Endothelial cell of umbilical vein (primary cell): ENCODE results near the gene CHMP6. TPM values are rescaled to one million over a fixed set of nuclear protein-coding genes. Genes with fewer than 3 reads are reported as not detected.
A peak's percentile ranks its signal among the peaks of the same experiment; 100 is the strongest.

Experiments used
- BruUV-seq: library from RNA; stranded (reverse); fragments of 400-500 nt; replicated peaks from 2 replicates; lab custom pipeline; 2021; lab: Mats Ljungman, UMichigan
- CTCF ChIA-PET: fragments of 300-600, 350-600 bp; sonication (Branson Sonifier 250); formaldehyde crosslinking; loops from one replicate; lab custom pipeline; 2021; ENCODE audit warnings: antibody characterized with exemption, inconsistent platforms; lab: Charles Lee
- POLR2A ChIA-PET: fragments of 300-600, 350-600 bp; sonication (Branson Sonifier 250); formaldehyde crosslinking; loops from one replicate; lab custom pipeline; 2021; ENCODE audit warnings: antibody characterized with exemption, inconsistent platforms; lab: Charles Lee
- DNase-seq: peaks from one replicate; pipeline ENCODE4 v3.0.0-alpha.2; 2011; ENCODE audit warnings: low read depth, low spot score
- FAIRE-seq: peaks from 2 replicates; lab custom pipeline; 2011; peaks lifted over from hg19 to GRCh38; lab: Jason Lieb, UNC
- H2AFZ ChIP-seq: 2 replicates; pipeline ENCODE4 v1.6.0; 2012; ENCODE audit warnings: low read depth, low read length, control low read depth, inconsistent platforms
- H3K27ac ChIP-seq: 2 replicates; pipeline ENCODE4 v1.5.1; 2011; ENCODE audit warnings: low read depth, mild to moderate bottlenecking, control low read depth, low read length, moderate library complexity; ENCODE audit not compliant: insufficient read depth
- H3K27me3 ChIP-seq, 2 experiments: 2 replicates each; pipeline versions ENCODE4 v1.6.0 to v1.6.1; 2011; ENCODE audit warnings: low read length in 2 of 2, mixed read lengths in 1 of 2; ENCODE audit not compliant: control insufficient read depth in 2 of 2, insufficient read depth in 2 of 2
- H3K36me3 ChIP-seq, 2 experiments: 2 replicates in 1 of 2; 3 replicates in 1 of 2; pipeline ENCODE4 v1.5.1; 2011; ENCODE audit warnings: low read length in 2 of 2, mild to moderate bottlenecking in 1 of 2, moderate library complexity in 1 of 2; ENCODE audit not compliant: control insufficient read depth in 2 of 2, insufficient read depth in 2 of 2; ENCODE audit errors: extremely low read depth in 1 of 2
- H3K4me1 ChIP-seq: 3 replicates; pipeline ENCODE4 v1.5.1; 2011; ENCODE audit warnings: mild to moderate bottlenecking, low read length; ENCODE audit not compliant: control insufficient read depth, insufficient read depth; ENCODE audit errors: extremely low read depth
- H3K4me2 ChIP-seq: 2 replicates; pipeline ENCODE4 v1.6.1; 2011; ENCODE audit warnings: low read length, control low read depth, mixed read lengths; ENCODE audit not compliant: insufficient read depth
- H3K4me3 ChIP-seq, 3 experiments: fragments of 200-600 bp in 1 of 3; sonication (generic), shearing (Covaris generic) in 1 of 3; replicated peaks in 1 of 3; 2 replicates each; pipeline ENCODE4 v1.5.1; 2011 to 2016; ENCODE audit warnings: control low read depth in 3 of 3, low read length in 3 of 3, mild to moderate bottlenecking in 2 of 3, inconsistent platforms in 1 of 3, low read depth in 1 of 3, moderate library complexity in 1 of 3; ENCODE audit not compliant: insufficient read depth in 1 of 3
- H3K79me2 ChIP-seq: 2 replicates; pipeline ENCODE4 v1.6.0; 2012; ENCODE audit warnings: low read length, inconsistent platforms; ENCODE audit not compliant: control insufficient read depth, insufficient read depth
- H3K9ac ChIP-seq: replicated peaks from 2 replicates; pipeline ENCODE3; 2011; ENCODE audit warnings: low read length, control low read depth; ENCODE audit not compliant: insufficient read depth; ENCODE audit errors: extremely low read depth
- H3K9me1 ChIP-seq: replicated peaks from 3 replicates; pipeline ENCODE4 v1.6.0; 2011; ENCODE audit warnings: mild to moderate bottlenecking, low read length; ENCODE audit not compliant: control insufficient read depth, insufficient read depth; ENCODE audit errors: extremely low read depth
- H3K9me3 ChIP-seq: replicated peaks from 2 replicates; pipeline ENCODE4 v1.5.1; 2012; ENCODE audit warnings: low read length, inconsistent platforms; ENCODE audit not compliant: control insufficient read depth, insufficient read depth
- H4K20me1 ChIP-seq: replicated peaks from 2 replicates; pipeline ENCODE3; 2011; ENCODE audit warnings: mild to moderate bottlenecking, low read length; ENCODE audit not compliant: control insufficient read depth, insufficient read depth; ENCODE audit errors: extremely low read depth
- CTCF ChIP-seq, 2 donors: IDR thresholded peaks; 1 replicate in 1 of 2; 2 replicates in 1 of 2; pipeline ENCODE4 v1.5.1; 2011; ENCODE audit warnings: low read length in 2 of 2, mild to moderate bottlenecking in 2 of 2, moderate library complexity in 2 of 2, control low read depth in 1 of 2, inconsistent platforms in 1 of 2, low read depth in 1 of 2; ENCODE audit not compliant: insufficient read depth in 1 of 2; ENCODE audit errors: extremely low read depth in 1 of 2
- EZH2 ChIP-seq: IDR thresholded peaks from 2 replicates; pipeline ENCODE4 v1.6.1; 2012; ENCODE audit warnings: borderline replicate concordance, low read depth, mild to moderate bottlenecking, moderate library complexity, low read length, inconsistent platforms; ENCODE audit not compliant: severe bottlenecking
- FOS ChIP-seq: IDR thresholded peaks from 2 replicates; pipeline ENCODE4 v1.6.1; 2011; ENCODE audit warnings: mild to moderate bottlenecking, low read length, moderate library complexity, borderline replicate concordance; ENCODE audit not compliant: insufficient read depth
- GATA2 ChIP-seq: IDR thresholded peaks from 2 replicates; pipeline ENCODE4 v1.7.0; 2011; ENCODE audit warnings: low read depth, mild to moderate bottlenecking, moderate library complexity, mixed read lengths, low read length; ENCODE audit not compliant: insufficient read length, insufficient read depth
- JUN ChIP-seq: IDR thresholded peaks from 2 replicates; pipeline ENCODE4 v1.6.1; 2011; ENCODE audit warnings: borderline replicate concordance, low read depth; ENCODE audit not compliant: insufficient read length, insufficient read depth
- MAX ChIP-seq: IDR thresholded peaks from 2 replicates; pipeline ENCODE4 v1.6.1; 2011; ENCODE audit not compliant: insufficient read depth, insufficient read length
- MYC ChIP-seq: IDR thresholded peaks from one replicate; pipeline ENCODE4 v1.6.1; 2011; ENCODE audit warnings: mild to moderate bottlenecking, low read depth, low read length
- POLR2A ChIP-seq: IDR thresholded peaks from 2 replicates; pipeline ENCODE4 v1.6.1; 2012; ENCODE audit warnings: low read depth, mild to moderate bottlenecking, control low read depth, low read length
- POLR2AphosphoS5 ChIP-seq: IDR thresholded peaks from 2 replicates; pipeline ENCODE4 v1.6.1; 2012; ENCODE audit warnings: low read depth, mild to moderate bottlenecking, control low read depth, low read length, moderate library complexity; ENCODE audit not compliant: insufficient read depth
- dilution Hi-C: fragments of 300-500 bp; cut with MboI; formaldehyde crosslinking; loops from one replicate; pipeline ENCODE4 v1.15.0; 2019; ENCODE audit warnings: low sequenced_read_pairs; ENCODE audit not compliant: extremely low pct_ligation_motif_present
- intact Hi-C: fragments of 100-400 bp; cut with micrococcal nuclease; formaldehyde crosslinking; loops from one replicate; pipeline ENCODE4 v1.10.0; 2022
- polyA plus RNA-seq, 4 experiments: library from polyadenylated mRNA; depleted of rRNA in 3 of 4; stranded (reverse) in 3 of 4; unstranded in 1 of 4; fragments of >200 nt; gene quantifications; 2 replicates each; pipeline versions ENCODE4 v1.2.1 to v1.2.3, GENCODE V29; 2011 to 2012; ENCODE audit warnings: missing spikeins in 1 of 4
- total RNA-seq: library from RNA; stranded (reverse); gene quantifications from 2 replicates; pipeline ENCODE4 v1.2.3, GENCODE V29; 2021

The CHMP6 gene
- total and polyA plus RNA-seq, 2 donors (not counting 3 experiments of a cell fraction or from before 2014, with no cell fraction given), result 42.5 to 48.5 TPM

- H3K4me3 ChIP-seq, result peak overlapping the region; percentile 43 to 72 (median 61)
- H3K9me3 ChIP-seq, result no peaks in the 10 kb centered on the region
- TF ChIP-seq MAX, result no peak
- TF ChIP-seq POLR2A, result no peak
- no peak for TF ChIP-seq JUN
- no peak for TF ChIP-seq FOS
- TF ChIP-seq MYC, result no peak
- no peak for TF ChIP-seq GATA2
- TF ChIP-seq EZH2, result no peak
- no peak for TF ChIP-seq POLR2AphosphoS5
- no peak for TF ChIP-seq CTCF (IDR thresholded peaks at IDR 0.05; ENCODE audit: extremely low read depth in 1 of 2, insufficient read depth in 1 of 2, low read depth in 1 of 2, low read length in 2 of 2)
- intact Hi-C loops (loop anchor here (1.0 to 5.0 kb wide), 3 partner anchors 10 to 188 kb away; partner anchors contain the start of gene CEP131), dilution Hi-C loops (no loop called here)
- peaks cover 10% of the 10 kb centered on the region for H3K4me1 ChIP-seq
- H3K9me1 ChIP-seq, result no peaks in the 10 kb centered on the region
- no TSS peak for BruUV-seq
- no peaks in the 10 kb centered on the region for H4K20me1 ChIP-seq
- peak overlapping the region; percentile 10 for H3K9ac ChIP-seq
- CTCF ChIA-PET, result interaction anchor here (2.4 to 3.2 kb wide), 3 partner anchors 11 to 68 kb away, joined by 9 to 23 read pairs (median 19); no protein-coding TSS in a partner anchor
- H3K27ac ChIP-seq, result no peak overlapping the region
- peak overlapping the region; percentile 77 for H3K4me2 ChIP-seq
- peaks cover 0 to 2% of the 10 kb centered on the region in 2 experiments for H3K36me3 ChIP-seq
- peaks cover 4% of the 10 kb centered on the region for H3K79me2 ChIP-seq
- POLR2A ChIA-PET, result interaction anchor here (0.5 to 1.6 kb wide), 2 partner anchors 11 to 23 kb away, joined by 3 to 4 read pairs; no protein-coding TSS in a partner anchor
- FAIRE-seq (no peak), DNase-seq (no peak)
- H3K27me3 ChIP-seq, result no peaks in the 10 kb centered on the region
- H2AFZ ChIP-seq, result peak overlapping the region; percentile 43
Measured at GRCh38 chr17:81034168-81034777, 42.6 kb downstream of the CHMP6 start.
